NCI-H446 treated with DMSO at 0.1 percent for 48 hours (cell line): ENCODE measurements around the gene DYNC2H1.

Experiments used
- DNase-seq: peaks from one replicate; lab custom pipeline; 2025; lab: John Stamatoyannopoulos, UW

Gene DYNC2H1

GRCh38 chr11:103465555-103466140 lies 356.4 kb downstream of the DYNC2H1 start:
- DNase-seq = no peak

GRCh38 chr11:103471546-103471945 lies 362.3 kb downstream of the DYNC2H1 start:
- DNase-seq = no peak

GRCh38 chr11:103476874-103477273 lies 367.6 kb downstream of the DYNC2H1 start:
- no peak for DNase-seq

GRCh38 chr11:103480421-103480820 lies 371.2 kb downstream of the DYNC2H1 start:
- DNase-seq = no peak

- DNase-seq = no peak
Observed at GRCh38 chr11:103483996-103484395, 374.8 kb downstream of the DYNC2H1 start.

- DNase-seq = no peak
Observed at GRCh38 chr11:103484545-103484944, 375.3 kb downstream of the DYNC2H1 start.

- DNase-seq = no peak
Observed at GRCh38 chr11:103486604-103487003, 377.4 kb downstream of the DYNC2H1 start.

- no peak for DNase-seq
Observed at GRCh38 chr11:103487113-103487512, 377.9 kb downstream of the DYNC2H1 start.

GRCh38 chr11:103488031-103488461 lies 378.8 kb downstream of the DYNC2H1 start:
- no peak for DNase-seq

- no peak for DNase-seq
Observed at GRCh38 chr11:103488579-103488978, 379.4 kb downstream of the DYNC2H1 start.

GRCh38 chr11:103491777-103492176 lies 382.6 kb downstream of the DYNC2H1 start:
- DNase-seq = no peak

- DNase-seq = no peak
Observed at GRCh38 chr11:103494491-103494890, 385.3 kb downstream of the DYNC2H1 start.

- DNase-seq = no peak
Observed at GRCh38 chr11:103497268-103497667, 388.0 kb downstream of the DYNC2H1 start.

GRCh38 chr11:103499710-103500340 lies 390.6 kb downstream of the DYNC2H1 start:
- no peak for DNase-seq

GRCh38 chr11:103515283-103515682 lies 406.1 kb downstream of the DYNC2H1 start:
- DNase-seq = no peak

- no peak for DNase-seq
Observed at GRCh38 chr11:103520792-103521191, 411.6 kb downstream of the DYNC2H1 start.

GRCh38 chr11:103525069-103525468 lies 415.8 kb downstream of the DYNC2H1 start:
- DNase-seq = no peak

- DNase-seq = no peak
Observed at GRCh38 chr11:103528046-103528445, 418.8 kb downstream of the DYNC2H1 start.

- no peak for DNase-seq
Observed at GRCh38 chr11:103528596-103528995, 419.4 kb downstream of the DYNC2H1 start.

- DNase-seq = peak; percentile 45
Observed at GRCh38 chr11:103529181-103529684, 420.0 kb downstream of the DYNC2H1 start.
